Measurements from ENCODE around the gene FOXP1. TPM values are rescaled to one million over a fixed set of nuclear protein-coding genes. Genes with fewer than 3 reads are reported as not detected.

The FOXP1 gene
- total RNA-seq, 1 donor from 2014 or later = 71.3 TPM

GRCh38 chr3:71564361-71564760, 19.2 kb downstream of the FOXP1 start:
- no peaks in the 10 kb centered on the region for H3K9me3 Mint-ChIP-seq (ENCODE audit: unreplicated experiment)
- H3K27me3 Mint-ChIP-seq (ENCODE audit: unreplicated experiment) = peaks cover 3% of the 10 kb centered on the region
- peaks cover 7% of the 10 kb centered on the region for H3K4me1 Mint-ChIP-seq (ENCODE audit: unreplicated experiment)
- no peak overlapping the region for H3K4me3 Mint-ChIP-seq (ENCODE audit: unreplicated experiment)
- no peak for DNase-seq (ENCODE audit: low spot score)
- no peaks in the 10 kb centered on the region for H3K36me3 Mint-ChIP-seq (ENCODE audit: low read depth, unreplicated experiment)
- TF ChIP-seq CTCF (IDR thresholded peaks at IDR 0.05; ENCODE audit: unreplicated experiment) = no peak
- H3K27ac Mint-ChIP-seq (ENCODE audit: unreplicated experiment) = no peak overlapping the region

- DNase-seq (ENCODE audit: low spot score) = no peak
- H3K27me3 Mint-ChIP-seq (ENCODE audit: unreplicated experiment) = peaks cover 3% of the 10 kb centered on the region
- H3K4me3 Mint-ChIP-seq (ENCODE audit: unreplicated experiment) = no peak overlapping the region
- TF ChIP-seq CTCF (IDR thresholded peaks at IDR 0.05; ENCODE audit: unreplicated experiment) = no peak
- H3K4me1 Mint-ChIP-seq (ENCODE audit: unreplicated experiment) = peaks cover 7% of the 10 kb centered on the region
- no peaks in the 10 kb centered on the region for H3K9me3 Mint-ChIP-seq (ENCODE audit: unreplicated experiment)
- H3K36me3 Mint-ChIP-seq (ENCODE audit: low read depth, unreplicated experiment) = no peaks in the 10 kb centered on the region
- H3K27ac Mint-ChIP-seq (ENCODE audit: unreplicated experiment) = no peak overlapping the region
Measured at GRCh38 chr3:71563827-71564226, 19.7 kb downstream of the FOXP1 start.

- Mint-ChIP-seq H3K27me3 (ENCODE audit: unreplicated experiment) (peaks cover 3% of the 10 kb centered on the region), H3K4me1 (ENCODE audit: unreplicated experiment) (peaks cover 7% of the 10 kb centered on the region), H3K4me3 (ENCODE audit: unreplicated experiment) (no peak overlapping the region), H3K9me3 (ENCODE audit: unreplicated experiment) (no peaks in the 10 kb centered on the region), H3K27ac (ENCODE audit: unreplicated experiment) (no peak overlapping the region), H3K36me3 (ENCODE audit: low read depth, unreplicated experiment) (no peaks in the 10 kb centered on the region)
- no peak for DNase-seq (ENCODE audit: low spot score)
- TF ChIP-seq CTCF (IDR thresholded peaks at IDR 0.05; ENCODE audit: unreplicated experiment) = no peak
Measured at GRCh38 chr3:71562938-71563337, 20.6 kb downstream of the FOXP1 start.

GRCh38 chr3:71560665-71561064, 22.9 kb downstream of the FOXP1 start:
- Mint-ChIP-seq H3K27ac (ENCODE audit: unreplicated experiment) (no peak overlapping the region), H3K36me3 (ENCODE audit: low read depth, unreplicated experiment) (no peaks in the 10 kb centered on the region), H3K9me3 (ENCODE audit: unreplicated experiment) (no peaks in the 10 kb centered on the region), H3K4me3 (ENCODE audit: unreplicated experiment) (no peak overlapping the region), H3K4me1 (ENCODE audit: unreplicated experiment) (no peaks in the 10 kb centered on the region), H3K27me3 (ENCODE audit: unreplicated experiment) (no peaks in the 10 kb centered on the region)
- TF ChIP-seq CTCF (IDR thresholded peaks at IDR 0.05; ENCODE audit: unreplicated experiment) = no peak
- DNase-seq (ENCODE audit: low spot score) = no peak

GRCh38 chr3:71559578-71560162, 23.9 kb downstream of the FOXP1 start:
- no peaks in the 10 kb centered on the region for H3K36me3 Mint-ChIP-seq (ENCODE audit: low read depth, unreplicated experiment)
- no peaks in the 10 kb centered on the region for H3K27me3 Mint-ChIP-seq (ENCODE audit: unreplicated experiment)
- H3K27ac Mint-ChIP-seq (ENCODE audit: unreplicated experiment) = no peak overlapping the region
- no peak overlapping the region for H3K4me3 Mint-ChIP-seq (ENCODE audit: unreplicated experiment)
- H3K4me1 Mint-ChIP-seq (ENCODE audit: unreplicated experiment) = no peaks in the 10 kb centered on the region
- no peak for TF ChIP-seq CTCF (IDR thresholded peaks at IDR 0.05; ENCODE audit: unreplicated experiment)
- H3K9me3 Mint-ChIP-seq (ENCODE audit: unreplicated experiment) = no peaks in the 10 kb centered on the region
- no peak for DNase-seq (ENCODE audit: low spot score)
